ENCODE results near the gene PLA2G4A. TPM values are rescaled to one million over a fixed set of nuclear protein-coding genes. Genes with fewer than 3 reads are reported as not detected.

PLA2G4A gene
- total RNA-seq, 1 experiment from 2014 or later = 8.6 TPM

GRCh38 chr1:186845576-186846210 lies 16.9 kb downstream of the PLA2G4A start:
- Histone ChIP-seq H4K20me1 (ENCODE audit: insufficient read depth) (no peaks in the 10 kb centered on the region), H2AFZ (ENCODE audit: low read depth, low read length, poor library complexity, severe bottlenecking) (no peak overlapping the region), H3K27ac (ENCODE audit: low read depth, low read length) (no peak overlapping the region), H3K4me3 (replicated peaks in 1 of 2; ENCODE audit: low read depth in 1 of 2, low read length in 2 of 2) (no peak overlapping the region), H3K27me3 (ENCODE audit: insufficient read depth, low read length) (no peaks in the 10 kb centered on the region), H3K36me3 (ENCODE audit: control insufficient read depth in 1 of 2, insufficient read depth in 2 of 2, low read length in 2 of 2) (no peaks in the 10 kb centered on the region), H3K9me2 (ENCODE audit: insufficient read depth) (no peaks in the 10 kb centered on the region), H3K4me1 (ENCODE audit: control insufficient read depth in 1 of 2, insufficient read depth in 2 of 2, low read length in 2 of 2) (peaks cover 0 to 6% of the 10 kb centered on the region in 2 experiments; a peak in 1 of 4 replicates), H3K9me3 (ENCODE audit: control insufficient read depth in 1 of 2, insufficient read depth in 1 of 2, low read depth in 1 of 2, low read length in 2 of 2) (no peaks in the 10 kb centered on the region), H3K4me2 (ENCODE audit: low read length) (no peak overlapping the region), H3K9ac (ENCODE audit: low read length) (no peak overlapping the region), H3K79me2 (ENCODE audit: insufficient read depth, low read length) (no peaks in the 10 kb centered on the region)
- ChIA-PET CTCF (no interaction called here), POLR2A (no interaction called here), RAD21 (ENCODE audit: low non-redundant PET in 1 of 2, low total read pairs in 2 of 2, uncharacterized antibody in 2 of 2, unreplicated experiment in 2 of 2) (no interaction called here)
- ATAC-seq (no peak), DNase-seq (ENCODE audit: low read depth, low spot score) (no peak)
- no TSS peak for BruUV-seq (replicated peaks)
- intact Hi-C loops (cut with micrococcal nuclease) = no loop called here
- TF ChIP-seq SP1 (IDR thresholded peaks at IDR 0.05; ENCODE audit: low read depth) = no peak
- TF ChIP-seq ZBTB33 (IDR thresholded peaks at IDR 0.05; ENCODE audit: extremely low read depth, insufficient replicate concordance, low read length) = no peak

- ChIA-PET POLR2A (no interaction called here), RAD21 (ENCODE audit: low non-redundant PET in 1 of 2, low total read pairs in 2 of 2, uncharacterized antibody in 2 of 2, unreplicated experiment in 2 of 2) (no interaction called here), CTCF (no interaction called here)
- H3K36me3 ChIP-seq (ENCODE audit: control insufficient read depth in 1 of 2, insufficient read depth in 2 of 2, low read length in 2 of 2) = no peaks in the 10 kb centered on the region
- no TSS peak for BruUV-seq (replicated peaks)
- no peak overlapping the region for H3K4me3 ChIP-seq (replicated peaks in 1 of 2; ENCODE audit: low read depth in 1 of 2, low read length in 2 of 2)
- no peaks in the 10 kb centered on the region for H3K9me2 ChIP-seq (ENCODE audit: insufficient read depth)
- no peak overlapping the region for H2AFZ ChIP-seq (ENCODE audit: low read depth, low read length, poor library complexity, severe bottlenecking)
- DNase-seq (ENCODE audit: low read depth, low spot score) (no peak), ATAC-seq (no peak)
- no peaks in the 10 kb centered on the region for H3K27me3 ChIP-seq (ENCODE audit: insufficient read depth, low read length)
- peaks cover 0 to 6% of the 10 kb centered on the region in 2 experiments; a peak in 1 of 4 replicates for H3K4me1 ChIP-seq (ENCODE audit: control insufficient read depth in 1 of 2, insufficient read depth in 2 of 2, low read length in 2 of 2)
- no peaks in the 10 kb centered on the region for H3K9me3 ChIP-seq (ENCODE audit: control insufficient read depth in 1 of 2, insufficient read depth in 1 of 2, low read depth in 1 of 2, low read length in 2 of 2)
- no peak overlapping the region for H3K4me2 ChIP-seq (ENCODE audit: low read length)
- no peaks in the 10 kb centered on the region for H4K20me1 ChIP-seq (ENCODE audit: insufficient read depth)
- no peaks in the 10 kb centered on the region for H3K79me2 ChIP-seq (ENCODE audit: insufficient read depth, low read length)
- H3K9ac ChIP-seq (ENCODE audit: low read length) = no peak overlapping the region
- H3K27ac ChIP-seq (ENCODE audit: low read depth, low read length) = no peak overlapping the region
- intact Hi-C loops (cut with micrococcal nuclease) = no loop called here
- TF ChIP-seq SIN3A (IDR thresholded peaks at IDR 0.05; ENCODE audit: low read depth) (no peak), FOSL1 (IDR thresholded peaks at IDR 0.05; ENCODE audit: low read depth) (0 out of 2 replicates have a peak, but pooled peaks have one; percentile 11), JUND (IDR thresholded peaks at IDR 0.05) (no peak)
These were observed 19.9 kb downstream of the PLA2G4A start for GRCh38 chr1:186848509-186849130.
